HepG2 (cell line): ENCODE data around the gene CRISPLD2. TPM values are rescaled to one million over a fixed set of nuclear protein-coding genes. Genes with fewer than 3 reads are reported as not detected.

ENCODE experiments used
- ATAC-seq: fragments of 200-7000 bp; cut with Tn5 transposase; 3 replicates; pipeline ENCODE4 v1.9.1; 2020; ENCODE audit warnings: mild to moderate bottlenecking, moderate library complexity
- BruUV-seq: library from RNA; stranded (reverse); fragments of 400-500 nt; replicated peaks from 2 replicates; lab custom pipeline; 2021; lab: Mats Ljungman, UMichigan
- CTCF ChIA-PET: fragments of 300-600 bp; formaldehyde crosslinking; extraction: SDS; loops from one replicate; lab custom pipeline; 2021; ENCODE audit warnings: low total read pairs, inconsistent platforms, low intra/inter-chr PET ratio; lab: Yijun Ruan, JAX
- POLR2A ChIA-PET: fragments of 350-600 bp; sonication (Branson Sonifier 250); formaldehyde crosslinking; loops from one replicate; lab custom pipeline; 2020; ENCODE audit warnings: antibody characterized with exemption, inconsistent platforms; lab: Yijun Ruan, JAX
- DNase-seq: peaks from one replicate; pipeline ENCODE4 v3.0.0-alpha.2; 2015; ENCODE audit warnings: low spot score
- FAIRE-seq: peaks from 3 replicates; lab custom pipeline; 2011; peaks lifted over from hg19 to GRCh38; lab: Jason Lieb, UNC
- H2AFZ ChIP-seq: one replicate; pipeline ENCODE4 v1.6.1; 2011; ENCODE audit warnings: low read length, inconsistent platforms
- H3K27ac ChIP-seq: fragments of 300-600 bp; 3 replicates; pipeline ENCODE4 v1.8.0; 2011; ENCODE audit warnings: mixed run types, mild to moderate bottlenecking, mixed read lengths, low read length, inconsistent platforms; ENCODE audit not compliant: insufficient read depth; ENCODE audit errors: extremely low read length
- H3K27me3 ChIP-seq, 2 experiments: fragments of 200-600 bp in 1 of 2; 2 replicates in 1 of 2; 3 replicates in 1 of 2; pipeline versions ENCODE4 v1.6.0 to v1.8.0; 2011; ENCODE audit warnings: low read length in 2 of 2, mild to moderate bottlenecking in 2 of 2, moderate library complexity in 2 of 2, inconsistent platforms in 1 of 2; ENCODE audit not compliant: insufficient read depth in 2 of 2, control insufficient read depth in 1 of 2
- H3K36me3 ChIP-seq, 2 experiments: fragments of 200-600 bp in 1 of 2; replicated peaks in 1 of 2; 2 replicates in 1 of 2; 3 replicates in 1 of 2; pipeline versions ENCODE4 v1.5.1 to v1.8.0; 2011; ENCODE audit warnings: low read length in 2 of 2, inconsistent platforms in 1 of 2; ENCODE audit not compliant: insufficient read depth in 2 of 2, control insufficient read depth in 1 of 2
- H3K4me1 ChIP-seq: 2 replicates; pipeline ENCODE4 v1.5.1; 2012; ENCODE audit warnings: low read length, inconsistent platforms; ENCODE audit not compliant: insufficient read depth
- H3K4me2 ChIP-seq: 2 replicates; pipeline ENCODE4 v1.6.0; 2011; ENCODE audit warnings: low read depth, low read length, inconsistent platforms
- H3K4me3 ChIP-seq, 3 experiments: fragments of 200-600 bp in 1 of 3; sonication (generic), shearing (Covaris generic) in 1 of 3; replicated peaks in 1 of 3; 2 replicates each; pipeline ENCODE4 v1.5.1; 2011 to 2016; ENCODE audit warnings: low read length in 3 of 3, inconsistent platforms in 2 of 3, low read depth in 2 of 3, mild to moderate bottlenecking in 2 of 3, control low read depth in 1 of 3, mixed read lengths in 1 of 3; ENCODE audit not compliant: insufficient read depth in 1 of 3
- H3K79me2 ChIP-seq: one replicate; pipeline ENCODE4 v1.6.1; 2011; ENCODE audit warnings: low read length, inconsistent platforms; ENCODE audit not compliant: insufficient read depth
- H3K9ac ChIP-seq: 2 replicates; pipeline ENCODE4 v1.6.0; 2011; ENCODE audit warnings: mild to moderate bottlenecking, low read depth, low read length, inconsistent platforms; ENCODE audit not compliant: insufficient read depth
- H3K9me3 ChIP-seq: 2 replicates; pipeline ENCODE4 v1.5.1; 2012; ENCODE audit warnings: mild to moderate bottlenecking, low read length
- H4K20me1 ChIP-seq: 2 replicates; pipeline ENCODE4 v1.6.0; 2011; ENCODE audit warnings: inconsistent platforms, mild to moderate bottlenecking, low read length, moderate library complexity; ENCODE audit not compliant: insufficient read depth
- ARHGAP35 ChIP-seq: sonication (generic); formaldehyde crosslinking; IDR thresholded peaks from 2 replicates; pipeline ENCODE4 v1.9.0; 2022; ENCODE audit warnings: mild to moderate bottlenecking, inconsistent platforms, moderate library complexity, missing genetic modification reagents, borderline replicate concordance
- HHEX ChIP-seq: IDR thresholded peaks from 2 replicates; pipeline ENCODE4 v1.6.1; 2016; ENCODE audit warnings: control low read depth
- MATR3 ChIP-seq: sonication (generic); formaldehyde crosslinking; IDR thresholded peaks from 2 replicates; pipeline ENCODE4 v1.4.0; 2020; ENCODE audit warnings: missing genetic modification reagents
- NONO ChIP-seq, 2 experiments: fragments of 450-650 bp in 1 of 2; sonication (generic) in 1 of 2; formaldehyde crosslinking in 1 of 2; IDR thresholded peaks in 1 of 2; conservative IDR thresholded peaks in 1 of 2; 2 replicates each; pipeline versions ENCODE4 v1.6.1 to v1.8.0; 2017 to 2022; ENCODE audit warnings: mild to moderate bottlenecking in 1 of 2, missing genetic modification reagents in 1 of 2, moderate library complexity in 1 of 2
- RORA ChIP-seq: sonication (generic); formaldehyde crosslinking; IDR thresholded peaks from 2 replicates; pipeline ENCODE4 v1.5.0; 2020; ENCODE audit warnings: mild to moderate bottlenecking, missing genetic modification reagents, moderate library complexity
- ZBTB21 ChIP-seq: sonication (generic); formaldehyde crosslinking; IDR thresholded peaks from 2 replicates; pipeline ENCODE4 v1.4.0; 2020; ENCODE audit warnings: missing genetic modification reagents
- ZFP90 ChIP-seq: sonication (generic); formaldehyde crosslinking; IDR thresholded peaks from 2 replicates; pipeline ENCODE4 v1.8.0; 2022; ENCODE audit warnings: missing genetic modification reagents, mild to moderate bottlenecking, inconsistent platforms, borderline replicate concordance
- ZNF12 ChIP-seq: sonication (generic); formaldehyde crosslinking; IDR thresholded peaks from 2 replicates; pipeline ENCODE4 v1.5.0; 2020; ENCODE audit warnings: missing genetic modification reagents
- ZNF276 ChIP-seq: sonication (generic); formaldehyde crosslinking; IDR thresholded peaks from 2 replicates; pipeline ENCODE4 v1.4.0; 2020; ENCODE audit warnings: mild to moderate bottlenecking, low read depth, missing genetic modification reagents
- ZNF292 ChIP-seq: sonication (generic); formaldehyde crosslinking; IDR thresholded peaks from 2 replicates; pipeline ENCODE4 v1.8.1; 2022; ENCODE audit warnings: mild to moderate bottlenecking, low read depth, missing genetic modification reagents, borderline replicate concordance
- ZNF550 ChIP-seq: sonication (generic); formaldehyde crosslinking; IDR thresholded peaks from 2 replicates; pipeline ENCODE4 v1.4.0; 2020; ENCODE audit warnings: mild to moderate bottlenecking, missing genetic modification reagents, borderline replicate concordance
- ZNF558 ChIP-seq: sonication (generic); formaldehyde crosslinking; IDR thresholded peaks from 2 replicates; pipeline ENCODE4 v1.9.0; 2022; ENCODE audit warnings: mild to moderate bottlenecking, missing genetic modification reagents, borderline replicate concordance
- WGBS: methylation state at CpG from one replicate; pipeline ENCODE4 v1.1.6; 2017; ENCODE audit warnings: low lambda C conversion rate; 5-methylcytosine and 5-hydroxymethylcytosine counted together
- in situ Hi-C: cut with HindIII; loops from 2 replicates; pipeline ENCODE4 v1.10.0; 2017; ENCODE audit warnings: low pct_unique_long_range_greater_than_20kb; ENCODE audit not compliant: extremely low pct_ligation_motif_present
- intact Hi-C: fragments of 100-400 bp; cut with micrococcal nuclease; formaldehyde crosslinking; loops from one replicate; pipeline ENCODE4 v1.10.0; 2022; ENCODE audit not compliant: unreplicated experiment
- polyA plus RNA-seq, 8 experiments: library from polyadenylated mRNA; depleted of rRNA in 3 of 8; stranded (reverse) in 7 of 8; unstranded in 1 of 8; fragments of >200 nt; fragmentation: Illumina TruSeq in 4 of 8; extraction: Trizol in 4 of 8; gene quantifications; 2 replicates each; pipeline versions ENCODE4 v1.2.1 to v1.2.3, GENCODE V29; 2011 to 2016; ENCODE audit warnings: low read depth in 4 of 8, missing spikeins in 1 of 8, mixed read lengths in 1 of 8; ENCODE audit not compliant: insufficient read depth in 1 of 8
- total RNA-seq, 5 experiments: library from RNA; depleted of rRNA; stranded (reverse); fragments of >200 nt; fragmentation: Illumina TruSeq; extraction: Trizol; gene quantifications; 2 replicates each; pipeline ENCODE4 v1.2.3, GENCODE V29; 2016; ENCODE audit warnings: low read depth in 1 of 5
- TF ChIP-seq, protein P1 (sequence below): sonication (generic); formaldehyde crosslinking; IDR thresholded peaks from 2 replicates; pipeline ENCODE4 v1.4.0; 2020; ENCODE audit warnings: mild to moderate bottlenecking, missing genetic modification reagents
- TF ChIP-seq, protein P2 (sequence below): sonication (generic); formaldehyde crosslinking; conservative IDR thresholded peaks from 2 replicates; pipeline ENCODE4 v1.8.0; 2022; ENCODE audit warnings: missing genetic modification reagents

Gene CRISPLD2
- total and polyA plus RNA-seq, 2 of the 13 experiments (the other 11 are each of a cell fraction or from before 2014, with no cell fraction given): 0.04 to 0.31 TPM

DNA sequence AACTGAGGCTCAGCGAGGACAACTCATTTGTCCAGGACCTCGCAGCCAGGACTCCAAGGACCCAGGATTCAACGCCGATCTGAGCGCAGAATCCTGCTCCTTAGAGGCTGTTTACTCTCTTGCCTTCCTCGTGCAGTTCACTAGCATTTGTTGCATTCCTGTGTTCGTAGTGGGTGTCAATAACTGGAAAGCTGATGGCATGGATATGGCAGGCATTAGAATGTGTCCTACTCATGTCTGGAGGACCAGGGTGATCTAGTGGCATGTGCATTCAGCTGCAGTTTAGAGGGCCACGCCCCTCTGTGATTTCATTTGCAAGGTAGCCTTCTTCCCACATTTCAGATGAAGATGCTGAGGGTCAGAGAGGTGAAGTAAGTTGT is 510 bp downstream of the CRISPLD2 start (continued):
- TF ChIP-seq, protein P1, sequence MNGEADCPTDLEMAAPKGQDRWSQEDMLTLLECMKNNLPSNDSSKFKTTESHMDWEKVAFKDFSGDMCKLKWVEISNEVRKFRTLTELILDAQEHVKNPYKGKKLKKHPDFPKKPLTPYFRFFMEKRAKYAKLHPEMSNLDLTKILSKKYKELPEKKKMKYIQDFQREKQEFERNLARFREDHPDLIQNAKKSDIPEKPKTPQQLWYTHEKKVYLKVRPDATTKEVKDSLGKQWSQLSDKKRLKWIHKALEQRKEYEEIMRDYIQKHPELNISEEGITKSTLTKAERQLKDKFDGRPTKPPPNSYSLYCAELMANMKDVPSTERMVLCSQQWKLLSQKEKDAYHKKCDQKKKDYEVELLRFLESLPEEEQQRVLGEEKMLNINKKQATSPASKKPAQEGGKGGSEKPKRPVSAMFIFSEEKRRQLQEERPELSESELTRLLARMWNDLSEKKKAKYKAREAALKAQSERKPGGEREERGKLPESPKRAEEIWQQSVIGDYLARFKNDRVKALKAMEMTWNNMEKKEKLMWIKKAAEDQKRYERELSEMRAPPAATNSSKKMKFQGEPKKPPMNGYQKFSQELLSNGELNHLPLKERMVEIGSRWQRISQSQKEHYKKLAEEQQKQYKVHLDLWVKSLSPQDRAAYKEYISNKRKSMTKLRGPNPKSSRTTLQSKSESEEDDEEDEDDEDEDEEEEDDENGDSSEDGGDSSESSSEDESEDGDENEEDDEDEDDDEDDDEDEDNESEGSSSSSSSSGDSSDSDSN: 0 out of 2 replicates have a peak, but pooled peaks have one; percentile 21
- TF ChIP-seq MATR3 (CRISPR knock-in tag) (0 out of 2 replicates have a peak, but pooled peaks have one; percentile 3), HHEX (CRISPR knock-in tag) (no peak), ARHGAP35 (CRISPR knock-in tag) (0 out of 2 replicates have a peak, but pooled peaks have one; percentile 11)

- Histone ChIP-seq H4K20me1 (0 out of 2 replicates have a peak, but pooled peaks cover 9% of the 10 kb centered on the region), H3K36me3 (no peaks in the 10 kb centered on the region), H3K9me3 (no peaks in the 10 kb centered on the region), H3K4me3 (no peak overlapping the region), H3K9ac (no peak overlapping the region), H3K79me2 (no peaks in the 10 kb centered on the region), H3K4me2 (no peak overlapping the region), H3K27ac (no peak overlapping the region), H3K27me3 (peaks cover 12 to 63% of the 10 kb centered on the region in 2 experiments), H3K4me1 (peaks cover 22% of the 10 kb centered on the region), H2AFZ (no peak overlapping the region)
- POLR2A ChIA-PET: no interaction called here
- intact Hi-C loops: no loop called here
- DNase-seq: no peak
- in situ Hi-C loops: no loop called here
- 61% methylated on average over 5 of the region's 12 CpGs for WGBS
- no peak for ATAC-seq
- no peak for FAIRE-seq
- CTCF ChIA-PET: no interaction called here
- no TSS peak for BruUV-seq
- TF ChIP-seq RORA (CRISPR knock-in tag) (no peak), ZNF550 (CRISPR knock-in tag) (no peak), ZNF558 (CRISPR knock-in tag) (no peak), ZNF276 (CRISPR knock-in tag) (no peak), ZFP90 (CRISPR knock-in tag) (no peak), ZNF12 (CRISPR knock-in tag) (no peak), NONO (IDR thresholded peaks at IDR 0.05) (no peak), NONO (CRISPR knock-in tag; conservative IDR thresholded peaks at IDR 0.05) (no peak), ZBTB21 (CRISPR knock-in tag) (no peak), ZNF292 (CRISPR knock-in tag) (no peak)
- TF ChIP-seq, protein P2, sequence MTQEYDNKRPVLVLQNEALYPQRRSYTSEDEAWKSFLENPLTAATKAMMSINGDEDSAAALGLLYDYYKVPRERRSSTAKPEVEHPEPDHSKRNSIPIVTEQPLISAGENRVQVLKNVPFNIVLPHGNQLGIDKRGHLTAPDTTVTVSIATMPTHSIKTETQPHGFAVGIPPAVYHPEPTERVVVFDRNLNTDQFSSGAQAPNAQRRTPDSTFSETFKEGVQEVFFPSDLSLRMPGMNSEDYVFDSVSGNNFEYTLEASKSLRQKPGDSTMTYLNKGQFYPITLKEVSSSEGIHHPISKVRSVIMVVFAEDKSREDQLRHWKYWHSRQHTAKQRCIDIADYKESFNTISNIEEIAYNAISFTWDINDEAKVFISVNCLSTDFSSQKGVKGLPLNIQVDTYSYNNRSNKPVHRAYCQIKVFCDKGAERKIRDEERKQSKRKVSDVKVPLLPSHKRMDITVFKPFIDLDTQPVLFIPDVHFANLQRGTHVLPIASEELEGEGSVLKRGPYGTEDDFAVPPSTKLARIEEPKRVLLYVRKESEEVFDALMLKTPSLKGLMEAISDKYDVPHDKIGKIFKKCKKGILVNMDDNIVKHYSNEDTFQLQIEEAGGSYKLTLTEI (CRISPR knock-in tag): no peak
Observed at GRCh38 chr16:84820771-84821170, 986 bp downstream of the CRISPLD2 start.
